GM19372 (cell line): ENCODE results near the gene MAGEA3.
"Not testable (repeated sequence)": the region's sequence is repeated elsewhere in the genome, so short reads cannot be mapped to it uniquely, and the experiment has no call there.

Experiments
- ATAC-seq: cut with Tn5 transposase; IDR thresholded peaks from one replicate; pipeline ENCODE4 v1.9.1; 2021; ENCODE audit warnings: mild to moderate bottlenecking, low read depth, moderate library complexity; ENCODE audit not compliant: unreplicated experiment

MAGEA3 gene

DNA sequence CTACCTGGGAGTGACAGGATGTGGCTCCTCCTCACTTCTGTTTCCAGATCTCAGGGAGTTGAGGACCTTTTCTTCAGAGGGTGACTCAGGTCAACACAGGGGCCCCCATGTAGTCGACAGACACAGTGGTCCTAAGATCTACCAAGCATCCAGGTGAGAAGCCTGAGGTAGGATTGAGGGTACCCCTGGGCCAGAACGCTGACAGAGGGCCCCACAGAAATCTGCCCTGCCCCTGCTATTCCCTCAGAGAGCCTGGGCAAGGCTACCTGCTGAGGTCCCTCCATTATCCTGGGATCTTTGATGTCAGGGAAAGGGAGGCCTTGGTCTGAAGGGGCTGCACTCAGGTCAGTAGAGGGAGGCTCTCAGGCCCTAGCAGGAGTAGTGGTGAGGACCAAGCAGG lies 36.5 kb downstream of the MAGEA3 start:
- no peak for ATAC-seq

GRCh38 chrX:152735860-152736511 lies 37.4 kb downstream of the MAGEA3 start:
- ATAC-seq = no peak

- ATAC-seq = not testable (repeated sequence)
Observed at GRCh38 chrX:152736528-152736927, 37.9 kb downstream of the MAGEA3 start.

- no peak for ATAC-seq
Observed at GRCh38 chrX:152738560-152738959, 40.0 kb downstream of the MAGEA3 start.
